LNCaP clone FGC (cell line): ENCODE data around the gene PSMC4.

Experiments
- DNase-seq: peaks from one replicate; pipeline ENCODE4 v3.0.0-alpha.2; 2011; ENCODE audit warnings: low read depth
- H3K4me3 ChIP-seq: 2 replicates; pipeline ENCODE4 v1.5.1; 2011; ENCODE audit warnings: mild to moderate bottlenecking, low read depth, low read length, control low read depth
- TF ChIP-seq, protein P1 (sequence below): IDR thresholded peaks from 2 replicates; pipeline ENCODE4 v1.5.1; 2012; ENCODE audit warnings: mild to moderate bottlenecking; ENCODE audit not compliant: control insufficient read depth, insufficient read depth; ENCODE audit errors: extremely low read depth

Gene PSMC4

GRCh38 chr19:39983695-39984300 is 12.8 kb downstream of the PSMC4 start:
- H3K4me3 ChIP-seq: no peak overlapping the region
- TF ChIP-seq, protein P1, sequence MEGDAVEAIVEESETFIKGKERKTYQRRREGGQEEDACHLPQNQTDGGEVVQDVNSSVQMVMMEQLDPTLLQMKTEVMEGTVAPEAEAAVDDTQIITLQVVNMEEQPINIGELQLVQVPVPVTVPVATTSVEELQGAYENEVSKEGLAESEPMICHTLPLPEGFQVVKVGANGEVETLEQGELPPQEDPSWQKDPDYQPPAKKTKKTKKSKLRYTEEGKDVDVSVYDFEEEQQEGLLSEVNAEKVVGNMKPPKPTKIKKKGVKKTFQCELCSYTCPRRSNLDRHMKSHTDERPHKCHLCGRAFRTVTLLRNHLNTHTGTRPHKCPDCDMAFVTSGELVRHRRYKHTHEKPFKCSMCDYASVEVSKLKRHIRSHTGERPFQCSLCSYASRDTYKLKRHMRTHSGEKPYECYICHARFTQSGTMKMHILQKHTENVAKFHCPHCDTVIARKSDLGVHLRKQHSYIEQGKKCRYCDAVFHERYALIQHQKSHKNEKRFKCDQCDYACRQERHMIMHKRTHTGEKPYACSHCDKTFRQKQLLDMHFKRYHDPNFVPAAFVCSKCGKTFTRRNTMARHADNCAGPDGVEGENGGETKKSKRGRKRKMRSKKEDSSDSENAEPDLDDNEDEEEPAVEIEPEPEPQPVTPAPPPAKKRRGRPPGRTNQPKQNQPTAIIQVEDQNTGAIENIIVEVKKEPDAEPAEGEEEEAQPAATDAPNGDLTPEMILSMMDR: no peak
- DNase-seq: no peak

- TF ChIP-seq, protein P1: no peak
- H3K4me3 ChIP-seq: no peak overlapping the region
- no peak for DNase-seq
Observed at GRCh38 chr19:39986643-39987042, 15.7 kb downstream of the PSMC4 start.

DNA sequence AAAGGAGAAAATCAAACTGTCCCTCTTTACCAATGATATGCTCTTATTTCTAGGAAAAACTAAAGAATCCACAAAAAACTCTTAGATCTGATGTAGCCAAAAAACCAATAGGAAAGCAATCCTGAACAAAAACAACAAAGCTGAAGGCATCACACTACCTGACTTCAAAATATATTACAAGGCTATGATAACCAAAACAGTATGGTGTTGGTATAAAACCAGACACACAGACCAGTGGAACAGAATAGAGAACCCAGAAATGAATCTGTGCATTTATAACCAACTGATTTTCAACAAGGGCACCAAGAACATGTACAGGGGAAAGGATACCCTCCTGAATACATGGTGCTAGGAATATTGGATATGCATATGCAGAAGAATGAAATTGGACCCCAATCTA is 16.2 kb downstream of the PSMC4 start:
- DNase-seq: no peak
- H3K4me3 ChIP-seq: no peak overlapping the region
- TF ChIP-seq, protein P1: no peak

- H3K4me3 ChIP-seq: no peak overlapping the region
- DNase-seq: no peak
- TF ChIP-seq, protein P1: no peak
Observed at GRCh38 chr19:39987596-39987995, 16.6 kb downstream of the PSMC4 start.

DNA sequence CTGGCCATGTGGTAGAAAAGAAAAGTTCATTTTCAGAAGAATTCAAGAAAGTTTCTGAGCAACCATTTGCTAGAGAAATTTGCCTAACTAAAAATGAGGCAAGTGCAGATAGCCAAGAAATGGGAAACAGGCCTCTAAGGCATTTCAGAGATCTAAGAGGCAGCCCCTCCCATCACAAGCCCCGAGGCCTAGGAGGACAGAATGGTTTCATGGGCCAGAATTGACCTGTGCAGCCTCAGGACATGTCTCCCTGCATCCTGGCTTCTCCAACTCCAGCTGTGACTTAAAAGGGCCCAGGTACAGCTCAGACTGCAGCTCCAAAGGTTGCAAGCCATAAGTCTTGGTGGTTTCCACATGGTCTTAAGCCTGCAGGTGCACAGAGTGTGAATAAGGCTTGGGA is 22.6 kb downstream of the PSMC4 start:
- TF ChIP-seq, protein P1: no peak
- H3K4me3 ChIP-seq: no peak overlapping the region
- no peak for DNase-seq

- H3K4me3 ChIP-seq: no peak overlapping the region
- no peak for DNase-seq
- TF ChIP-seq, protein P1: no peak
Observed at GRCh38 chr19:39994361-39994760, 23.4 kb downstream of the PSMC4 start.

GRCh38 chr19:39995794-39996193 is 24.8 kb downstream of the PSMC4 start:
- DNase-seq: no peak
- TF ChIP-seq, protein P1: no peak
- peak overlapping the region; percentile 61 for H3K4me3 ChIP-seq
